Endodermal cell (in vitro differentiated cells): Measurements from ENCODE around the gene TBC1D22B. TPM values are rescaled to one million over a fixed set of nuclear protein-coding genes. Genes with fewer than 3 reads are reported as not detected.

Experiments used
- DNase-seq: peaks from one replicate; pipeline ENCODE4 v3.0.0-alpha.2; 2017
- H3K27ac ChIP-seq: 2 replicates; pipeline ENCODE4 v1.5.1; 2013; ENCODE audit warnings: mild to moderate bottlenecking, low read depth, low read length, moderate library complexity
- H3K27me3 ChIP-seq: 2 replicates; pipeline ENCODE4 v1.6.1; 2013; ENCODE audit warnings: mild to moderate bottlenecking, low read length, moderate library complexity; ENCODE audit not compliant: insufficient read depth, control insufficient read depth, poor library complexity, severe bottlenecking
- H3K36me3 ChIP-seq: 2 replicates; pipeline ENCODE4 v1.7.0; 2013; ENCODE audit warnings: mild to moderate bottlenecking, low read length, moderate library complexity; ENCODE audit not compliant: control insufficient read depth, insufficient read depth
- H3K4me1 ChIP-seq: one replicate; pipeline ENCODE4 v1.7.0; 2013; ENCODE audit warnings: low read length; ENCODE audit not compliant: control insufficient read depth, insufficient read depth
- H3K4me3 ChIP-seq: 2 replicates; pipeline ENCODE4 v1.5.1; 2013; ENCODE audit warnings: mild to moderate bottlenecking, low read length, moderate library complexity
- H3K9ac ChIP-seq: 2 replicates; pipeline ENCODE4 v1.6.1; 2013; ENCODE audit warnings: mild to moderate bottlenecking, low read length, moderate library complexity; ENCODE audit not compliant: poor library complexity, severe bottlenecking; ENCODE audit errors: extremely low read depth
- H3K9me3 ChIP-seq: 2 replicates; pipeline ENCODE4 v1.6.1; 2013; ENCODE audit warnings: mild to moderate bottlenecking, low read length, moderate library complexity; ENCODE audit not compliant: control insufficient read depth
- H3K27ac Mint-ChIP-seq: 2 replicates; pipeline ENCODE4 v1.8.0; 2020; ENCODE audit warnings: mixed read lengths
- H3K27me3 Mint-ChIP-seq: 2 replicates; pipeline ENCODE4 v1.8.0; 2021; ENCODE audit warnings: mild to moderate bottlenecking, mixed read lengths; ENCODE audit not compliant: insufficient read depth
- H3K36me3 Mint-ChIP-seq: 2 replicates; pipeline ENCODE4 v1.8.0; 2020; ENCODE audit warnings: low read depth, mixed read lengths
- H3K4me1 Mint-ChIP-seq: 2 replicates; pipeline ENCODE4 v1.8.0; 2020; ENCODE audit warnings: mixed read lengths
- H3K4me3 Mint-ChIP-seq: 2 replicates; pipeline ENCODE4 v1.8.0; 2020; ENCODE audit warnings: mild to moderate bottlenecking, moderate library complexity, mixed read lengths
- H3K9me3 Mint-ChIP-seq: 2 replicates; pipeline ENCODE4 v1.8.0; 2020; ENCODE audit warnings: mild to moderate bottlenecking, mixed read lengths
- CTCF ChIP-seq: fragments of 200-600 bp; sonication (generic); conservative IDR thresholded peaks from 2 replicates; pipeline ENCODE4 v1.5.0; 2021; ENCODE audit warnings: antibody characterized with exemption, mild to moderate bottlenecking
- WGBS, 2 experiments: methylation state at CpG; one replicate each; pipeline versions ENCODE4 v1.1.5 to v1.1.7; 2013; ENCODE audit warnings: missing lambda C conversion rate in 2 of 2, mixed read lengths in 1 of 2; ENCODE audit not compliant: insufficient coverage in 1 of 2, insufficient read length in 1 of 2; 5-methylcytosine and 5-hydroxymethylcytosine counted together
- total RNA-seq, 2 donors: library from RNA; stranded (reverse); fragmentation: NEBNext Ultra II Directional in 1 of 2; extraction: Animal tissue kit (Norgen Biotek cat#: 25700) in 1 of 2; gene quantifications; 2 replicates in 1 of 2; 3 replicates in 1 of 2; pipeline ENCODE4 v1.2.1, GENCODE V29; 2021

The TBC1D22B gene
- total RNA-seq, 2 donors from 2014 or later = 13.8 to 20.1 TPM

GRCh38 chr6:37319156-37319555 is 61.6 kb downstream of the TBC1D22B start:
- no peak overlapping the region for H3K4me3 Mint-ChIP-seq
- no peak for TF ChIP-seq CTCF
- 64 to 78% methylated on average over 1 to 3 of the region's 3 CpGs for WGBS, 2 experiments
- no peak overlapping the region for H3K27ac Mint-ChIP-seq
- H3K27ac ChIP-seq = no peak overlapping the region
- peaks cover 14% of the 10 kb centered on the region for H3K4me1 ChIP-seq
- no peaks in the 10 kb centered on the region for H3K27me3 ChIP-seq
- no peaks in the 10 kb centered on the region for H3K9me3 Mint-ChIP-seq
- no peaks in the 10 kb centered on the region for H3K9me3 ChIP-seq
- peaks cover 73% of the 10 kb centered on the region for H3K36me3 ChIP-seq
- H3K36me3 Mint-ChIP-seq = peaks cover 14% of the 10 kb centered on the region
- H3K4me1 Mint-ChIP-seq = peaks cover 12% of the 10 kb centered on the region
- peak; percentile 58 for DNase-seq
- no peaks in the 10 kb centered on the region for H3K27me3 Mint-ChIP-seq
- H3K4me3 ChIP-seq = no peak overlapping the region
- H3K9ac ChIP-seq = no peak overlapping the region

GRCh38 chr6:37319856-37320480 is 62.4 kb downstream of the TBC1D22B start:
- no peaks in the 10 kb centered on the region for H3K27me3 Mint-ChIP-seq
- H3K4me3 Mint-ChIP-seq = no peak overlapping the region
- Histone ChIP-seq H3K4me1 (peaks cover 14% of the 10 kb centered on the region), H3K36me3 (peaks cover 77% of the 10 kb centered on the region), H3K27ac (no peak overlapping the region), H3K9ac (no peak overlapping the region), H3K27me3 (no peaks in the 10 kb centered on the region), H3K4me3 (no peak overlapping the region), H3K9me3 (no peaks in the 10 kb centered on the region)
- TF ChIP-seq CTCF = no peak
- DNase-seq = no peak
- WGBS, 2 experiments = 91 to 100% methylated on average over 2 to 3 of the region's 4 CpGs
- no peaks in the 10 kb centered on the region for H3K9me3 Mint-ChIP-seq
- H3K36me3 Mint-ChIP-seq = peaks cover 10% of the 10 kb centered on the region
- H3K4me1 Mint-ChIP-seq = peaks cover 9% of the 10 kb centered on the region
- H3K27ac Mint-ChIP-seq = no peak overlapping the region

- Histone ChIP-seq H3K27ac (peak overlapping the region; percentile 56), H3K36me3 (peaks cover 70% of the 10 kb centered on the region), H3K9me3 (no peaks in the 10 kb centered on the region), H3K27me3 (no peaks in the 10 kb centered on the region), H3K4me1 (peaks cover 14% of the 10 kb centered on the region), H3K4me3 (no peak overlapping the region), H3K9ac (no peak overlapping the region)
- Mint-ChIP-seq H3K9me3 (no peaks in the 10 kb centered on the region), H3K4me3 (no peak overlapping the region), H3K27ac (no peak overlapping the region), H3K4me1 (peaks cover 13% of the 10 kb centered on the region), H3K36me3 (peaks cover 8% of the 10 kb centered on the region), H3K27me3 (no peaks in the 10 kb centered on the region)
- DNase-seq = no peak
- TF ChIP-seq CTCF = no peak
- 90 to 92% methylated on average over 5 to 8 of the region's 8 CpGs for WGBS, 2 experiments
Measured at GRCh38 chr6:37320646-37321045, 63.1 kb downstream of the TBC1D22B start.
